ENCODE results near the gene FMNL1. TPM values are rescaled to one million over a fixed set of nuclear protein-coding genes. Genes with fewer than 3 reads are reported as not detected.
A peak's percentile ranks its signal among the peaks of the same experiment; 100 is the strongest.

Gene FMNL1
- total and polyA plus RNA-seq, 10 of the 15 experiments (the other 5 are each of a cell fraction or from before 2014, with no cell fraction given), result 3.3 to 108 (median 19.5) TPM

DNA sequence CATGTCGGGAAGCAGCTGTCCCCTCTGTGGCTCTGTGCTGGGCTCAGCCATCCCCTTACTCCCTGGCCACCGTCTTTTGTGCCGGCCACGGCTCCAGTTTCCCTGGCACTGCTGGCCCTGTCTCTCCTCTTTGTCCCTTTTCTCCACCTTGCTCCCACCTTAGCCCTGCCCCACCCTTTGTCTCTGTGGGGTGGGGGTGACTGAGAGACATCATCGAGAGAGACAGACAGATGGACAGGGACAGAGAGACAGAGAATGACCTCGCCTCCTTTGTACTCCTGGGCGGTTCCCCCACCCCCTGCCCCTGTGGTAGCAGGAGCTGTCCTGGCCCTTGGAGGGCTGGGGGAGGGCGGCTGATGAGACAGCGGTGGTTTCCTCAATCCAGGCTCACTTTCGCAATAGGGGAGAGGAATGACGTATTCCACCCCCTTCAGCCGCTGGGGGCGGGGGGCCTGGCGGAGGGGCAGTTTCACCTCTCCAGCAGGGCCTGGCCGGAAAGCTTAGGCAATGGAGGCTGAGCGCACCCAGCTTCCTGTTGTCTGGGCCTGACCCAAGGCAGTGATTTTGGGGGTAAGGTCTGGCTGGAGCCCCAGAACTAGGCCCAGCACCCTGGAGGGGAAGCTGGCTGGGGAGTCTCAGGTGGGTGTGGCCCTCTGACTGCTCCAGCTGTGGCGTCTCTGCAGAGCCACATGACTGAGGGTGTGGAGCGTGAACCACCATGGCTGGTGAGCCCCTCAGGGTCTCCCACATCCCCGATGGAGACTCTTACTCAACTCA is 7.3 kb downstream of the FMNL1 start (continued):
- peak; percentile 93 for TF ChIP-seq IKZF1 (conservative IDR thresholded peaks at IDR 0.05)
- TF ChIP-seq BCLAF1 (IDR thresholded peaks at IDR 0.05), result no peak
- TF ChIP-seq MEF2A (IDR thresholded peaks at IDR 0.05; ENCODE audit: insufficient read depth, low read depth, low read length), result peak; percentile 83
- no peak for TF ChIP-seq NR2C2 (IDR thresholded peaks at IDR 0.05; ENCODE audit: borderline replicate concordance, control insufficient read depth, insufficient read length, low read depth)
- no peak for TF ChIP-seq SIX5 (IDR thresholded peaks at IDR 0.05; ENCODE audit: low read depth, low read length, severe bottlenecking)
- peak; percentile 64; the same call in 1 of the 2 replicates for TF ChIP-seq ZNF687 (IDR thresholded peaks at IDR 0.05)
- no peak for TF ChIP-seq YBX1 (IDR thresholded peaks at IDR 0.05)
- peak; percentile 72; the same call in 1 of the 2 replicates for TF ChIP-seq RCOR1 (conservative IDR thresholded peaks at IDR 0.05; ENCODE audit: low read depth, low read length)
- no peak for TF ChIP-seq ZZZ3 (IDR thresholded peaks at IDR 0.05; ENCODE audit: control insufficient read depth, insufficient read length, low read depth)
- TF ChIP-seq NR2F1 (conservative IDR thresholded peaks at IDR 0.05), result peak; percentile 67
- no peak for TF ChIP-seq CBX3 (IDR thresholded peaks at IDR 0.05; ENCODE audit: borderline replicate concordance, low read depth)
- peak; percentile 72; the same call in 1 of the 2 replicates for TF ChIP-seq TCF12 (IDR thresholded peaks at IDR 0.05; ENCODE audit: low read depth, low read length)
- no peak for TF ChIP-seq RFX5 (IDR thresholded peaks at IDR 0.05; ENCODE audit: low read depth, low read length)
- TF ChIP-seq MLLT1 (IDR thresholded peaks at IDR 0.05), result 0 out of 2 replicates have a peak, but pooled peaks have one; percentile 21
- TF ChIP-seq REST (IDR thresholded peaks at IDR 0.05; ENCODE audit: low read depth, low read length), result 0 out of 2 replicates have a peak, but pooled peaks have one; percentile 15
- TF ChIP-seq ESRRA (IDR thresholded peaks at IDR 0.05; ENCODE audit: low read length), result no peak; the same call in 1 of the 2 replicates
- no peak for TF ChIP-seq SREBF2 (IDR thresholded peaks at IDR 0.05; ENCODE audit: low read length)
